CD14-positive monocyte (primary cell): ENCODE measurements around the gene IST1. TPM values are rescaled to one million over a fixed set of nuclear protein-coding genes. Genes with fewer than 3 reads are reported as not detected.

Experiments used
- DNase-seq, 3 donors: peaks; one replicate each; pipeline ENCODE4 v3.0.0-alpha.2; 2011 to 2022
- H2AFZ ChIP-seq: 2 replicates; pipeline ENCODE4 v1.6.0; 2012; ENCODE audit warnings: mild to moderate bottlenecking, low read depth, low read length, inconsistent platforms; ENCODE audit not compliant: insufficient read depth, poor library complexity, severe bottlenecking
- H3K27ac ChIP-seq, 2 donors: 1 replicate in 1 of 2; 2 replicates in 1 of 2; pipeline ENCODE4 v1.5.1; 2012 to 2013; ENCODE audit warnings: low read length in 2 of 2, control low read depth in 1 of 2, inconsistent platforms in 1 of 2, low read depth in 1 of 2, mild to moderate bottlenecking in 1 of 2
- H3K27me3 ChIP-seq, 2 donors: one replicate each; pipeline versions ENCODE4 v1.6.0 to v1.6.1; 2011 to 2013; ENCODE audit warnings: low read length in 2 of 2; ENCODE audit not compliant: control insufficient read depth in 2 of 2, insufficient read depth in 2 of 2
- H3K36me3 ChIP-seq, 2 donors: replicated peaks in 1 of 2; 1 replicate in 1 of 2; 2 replicates in 1 of 2; pipeline versions ENCODE4 v1.5.1 to v1.6.1; 2012 to 2013; ENCODE audit warnings: low read length in 2 of 2, control low read depth in 1 of 2, inconsistent platforms in 1 of 2, mild to moderate bottlenecking in 1 of 2; ENCODE audit not compliant: insufficient read depth in 2 of 2, control insufficient read depth in 1 of 2
- H3K4me1 ChIP-seq, 2 donors: 1 replicate in 1 of 2; 2 replicates in 1 of 2; pipeline versions ENCODE4 v1.5.1 to v1.6.1; 2012 to 2013; ENCODE audit warnings: low read length in 2 of 2, control low read depth in 1 of 2, inconsistent platforms in 1 of 2, mild to moderate bottlenecking in 1 of 2, moderate library complexity in 1 of 2; ENCODE audit not compliant: insufficient read depth in 2 of 2, control insufficient read depth in 1 of 2
- H3K4me2 ChIP-seq: replicated peaks from 2 replicates; pipeline ENCODE3; 2012; ENCODE audit warnings: low read length, moderate library complexity, mild to moderate bottlenecking; ENCODE audit not compliant: poor library complexity, severe bottlenecking; ENCODE audit errors: extremely low read depth
- H3K4me3 ChIP-seq, 3 experiments: fragments of 200-600 bp in 1 of 3; sonication (generic) in 1 of 3; replicated peaks in 1 of 3; 1 replicate in 2 of 3; 2 replicates in 1 of 3; pipeline ENCODE4 v1.5.1; 2011 to 2013; ENCODE audit warnings: low read length in 3 of 3, mild to moderate bottlenecking in 3 of 3, control low read depth in 2 of 3, low read depth in 2 of 3, inconsistent platforms in 1 of 3, moderate library complexity in 1 of 3
- H3K79me2 ChIP-seq: 2 replicates; pipeline ENCODE4 v1.6.0; 2012; ENCODE audit warnings: mild to moderate bottlenecking, control low read depth, inconsistent platforms, low read length, moderate library complexity; ENCODE audit not compliant: insufficient read depth
- H3K9ac ChIP-seq: 2 replicates; pipeline ENCODE4 v1.6.0; 2017; ENCODE audit warnings: low read length, mild to moderate bottlenecking; ENCODE audit not compliant: insufficient read depth, poor library complexity, severe bottlenecking
- H3K9me3 ChIP-seq, 2 donors: replicated peaks in 1 of 2; 1 replicate in 1 of 2; 2 replicates in 1 of 2; pipeline versions ENCODE4 v1.5.1 to v1.6.1; 2012 to 2013; ENCODE audit warnings: low read length in 2 of 2, control low read depth in 1 of 2; ENCODE audit not compliant: control insufficient read depth in 1 of 2, insufficient read depth in 1 of 2
- H4K20me1 ChIP-seq: 2 replicates; pipeline ENCODE4 v1.6.0; 2012; ENCODE audit warnings: mild to moderate bottlenecking, low read length, control low read depth, moderate library complexity; ENCODE audit not compliant: insufficient read depth
- H3K27ac Mint-ChIP-seq, 7 donors: one replicate each; pipeline ENCODE4 v1.8.0; 2020; ENCODE audit warnings: mild to moderate bottlenecking in 7 of 7, mixed read lengths in 7 of 7, moderate library complexity in 6 of 7, inconsistent platforms in 2 of 7
- H3K27me3 Mint-ChIP-seq, 3 donors: one replicate each; pipeline ENCODE4 v1.8.0; 2021 to 2022; ENCODE audit warnings: low read depth in 3 of 3, mild to moderate bottlenecking in 3 of 3, mixed read lengths in 3 of 3, moderate library complexity in 3 of 3, inconsistent platforms in 1 of 3
- H3K36me3 Mint-ChIP-seq, 2 donors: one replicate each; pipeline ENCODE4 v1.8.0; 2020; ENCODE audit warnings: mixed read lengths in 2 of 2, inconsistent platforms in 1 of 2, mild to moderate bottlenecking in 1 of 2
- H3K4me1 Mint-ChIP-seq: one replicate; pipeline ENCODE4 v1.8.0; 2020; ENCODE audit warnings: mild to moderate bottlenecking, mixed read lengths
- H3K4me3 Mint-ChIP-seq, 2 donors: one replicate each; pipeline ENCODE4 v1.8.0; 2020; ENCODE audit warnings: mild to moderate bottlenecking in 2 of 2, mixed read lengths in 2 of 2, moderate library complexity in 1 of 2
- H3K9me3 Mint-ChIP-seq, 7 donors: one replicate each; pipeline ENCODE4 v1.8.0; 2020 to 2022; ENCODE audit warnings: mixed read lengths in 7 of 7, mild to moderate bottlenecking in 6 of 7, moderate library complexity in 6 of 7, inconsistent platforms in 2 of 7
- CTCF ChIP-seq: fragments of 200-600 bp; IDR thresholded peaks from one replicate; pipeline ENCODE4 v1.8.0; 2022; ENCODE audit warnings: antibody characterized with exemption, mild to moderate bottlenecking
- WGBS: methylation state at CpG from one replicate; pipeline ENCODE4 v1.1.5; 2013; ENCODE audit warnings: missing lambda C conversion rate; ENCODE audit not compliant: insufficient coverage; 5-methylcytosine and 5-hydroxymethylcytosine counted together
- intact Hi-C, 2 donors: fragments of 100-400 bp; cut with micrococcal nuclease; formaldehyde crosslinking; loops; one replicate each; pipeline versions ENCODE4 v1.15.0 to v1.15.1; 2023
- polyA plus RNA-seq, 3 donors: library from polyadenylated mRNA; depleted of rRNA in 1 of 3; unstranded in 2 of 3; stranded (reverse) in 1 of 3; fragments of 300-500 nt in 2 of 3; fragments of >200 nt in 1 of 3; fragmentation: Illumina TruSeq in 2 of 3; gene quantifications; 1 replicate in 2 of 3; 2 replicates in 1 of 3; pipeline ENCODE4 v1.2.3, GENCODE V29; 2012 to 2021

IST1 gene
- polyA plus RNA-seq, 3 donors, result 81.3 to 233 (median 102) TPM

GRCh38 chr16:71902656-71903365 is 7.5 kb downstream of the IST1 start:
- no peak for TF ChIP-seq CTCF
- Mint-ChIP-seq H3K36me3 (peaks cover 0 to 26% of the 10 kb centered on the region in 2 donors), H3K27ac (peak overlapping the region in 3 of 7 donors; percentile 6 to 79 (median 27)), H3K4me1 (peaks cover 60% of the 10 kb centered on the region), H3K4me3 (no peak overlapping the region), H3K27me3 (peaks cover 0 to 2% (median 0%) of the 10 kb centered on the region in 3 donors), H3K9me3 (peaks cover 0 to 2% (median 0%) of the 10 kb centered on the region in 7 donors)
- Histone ChIP-seq H3K36me3 (peaks cover 0 to 7% of the 10 kb centered on the region in 2 donors), H3K27ac (peak overlapping the region in 1 of 2 donors; percentile 51), H3K9ac (no peak overlapping the region), H3K4me1 (peaks cover 23 to 55% of the 10 kb centered on the region in 2 donors), H3K4me3 (no peak overlapping the region), H2AFZ (no peak overlapping the region), H4K20me1 (peaks cover 100% of the 10 kb centered on the region), H3K4me2 (no peak overlapping the region), H3K79me2 (peaks cover 100% of the 10 kb centered on the region), H3K9me3 (peaks cover 0 to 3% of the 10 kb centered on the region in 2 donors), H3K27me3 (no peaks in the 10 kb centered on the region)
- intact Hi-C loops, result no loop called here
- WGBS, result no CpG with 5 or more reads among the region's 5 CpGs
- no peak for DNase-seq

GRCh38 chr16:71903608-71904007 is 8.3 kb downstream of the IST1 start:
- Histone ChIP-seq H3K9me3 (peaks cover 0 to 3% of the 10 kb centered on the region in 2 donors), H3K4me3 (no peak overlapping the region), H3K4me1 (peaks cover 23 to 47% of the 10 kb centered on the region in 2 donors), H3K36me3 (peaks cover 0 to 10% of the 10 kb centered on the region in 2 donors), H4K20me1 (peaks cover 100% of the 10 kb centered on the region), H3K27ac (peak overlapping the region in 1 of 2 donors; percentile 8), H3K79me2 (peaks cover 100% of the 10 kb centered on the region), H3K4me2 (no peak overlapping the region), H3K27me3 (no peaks in the 10 kb centered on the region), H2AFZ (no peak overlapping the region), H3K9ac (no peak overlapping the region)
- Mint-ChIP-seq H3K4me1 (peaks cover 57% of the 10 kb centered on the region), H3K27me3 (peaks cover 0 to 2% (median 2%) of the 10 kb centered on the region in 3 donors), H3K9me3 (peaks cover 0 to 2% (median 0%) of the 10 kb centered on the region in 7 donors), H3K27ac (peak overlapping the region in 1 of 7 donors; percentile 63), H3K4me3 (no peak overlapping the region), H3K36me3 (peaks cover 0 to 33% of the 10 kb centered on the region in 2 donors)
- no peak for DNase-seq
- WGBS, result no CpG with 5 or more reads among the region's 2 CpGs
- intact Hi-C loops, result no loop called here
- TF ChIP-seq CTCF, result no peak
